ENCODE measurements around the gene ACAA1. TPM values are rescaled to one million over a fixed set of nuclear protein-coding genes. Genes with fewer than 3 reads are reported as not detected.

ACAA1 gene
- total RNA-seq, 1 experiment from 2014 or later, result 49.0 TPM

GRCh38 chr3:38097446-38098375, 39.2 kb downstream of the ACAA1 start:
- Histone ChIP-seq H3K9me3 (ENCODE audit: control insufficient read depth in 1 of 2, insufficient read depth in 1 of 2, low read depth in 1 of 2, low read length in 2 of 2) (no peaks in the 10 kb centered on the region), H3K36me3 (ENCODE audit: control insufficient read depth in 1 of 2, insufficient read depth in 2 of 2, low read length in 2 of 2) (no peaks in the 10 kb centered on the region), H3K4me1 (ENCODE audit: control insufficient read depth in 1 of 2, insufficient read depth in 2 of 2, low read length in 2 of 2) (no peaks in the 10 kb centered on the region), H3K79me2 (ENCODE audit: insufficient read depth, low read length) (no peaks in the 10 kb centered on the region), H3K9me2 (ENCODE audit: insufficient read depth) (no peaks in the 10 kb centered on the region), H2AFZ (ENCODE audit: low read depth, low read length, poor library complexity, severe bottlenecking) (no peak overlapping the region), H3K27me3 (ENCODE audit: insufficient read depth, low read length) (peaks cover 5% of the 10 kb centered on the region; the same call in 1 of the 2 replicates), H3K9ac (ENCODE audit: low read length) (no peak overlapping the region), H4K20me1 (ENCODE audit: insufficient read depth) (no peaks in the 10 kb centered on the region), H3K4me2 (ENCODE audit: low read length) (no peak overlapping the region), H3K4me3 (replicated peaks in 1 of 2; ENCODE audit: low read depth in 1 of 2, low read length in 2 of 2) (no peak overlapping the region), H3K27ac (ENCODE audit: low read depth, low read length) (no peak overlapping the region)
- TF ChIP-seq CBX3 (IDR thresholded peaks at IDR 0.05; ENCODE audit: low read depth) (no peak), REST (IDR thresholded peaks at IDR 0.05; ENCODE audit: low read depth) (no peak), SP1 (IDR thresholded peaks at IDR 0.05; ENCODE audit: low read depth) (no peak), YY1 (IDR thresholded peaks at IDR 0.05; ENCODE audit: extremely low read depth, insufficient replicate concordance, low read depth, low read length) (no peak), POLR2AphosphoS5 (IDR thresholded peaks at IDR 0.05; ENCODE audit: low read depth, low read length) (no peak), RAD21 (IDR thresholded peaks at IDR 0.05; ENCODE audit: low read depth) (no peak), ZNF274 (IDR thresholded peaks at IDR 0.05; ENCODE audit: low read depth, low read length) (no peak), SRF (IDR thresholded peaks at IDR 0.05; ENCODE audit: low read depth) (no peak), JUND (IDR thresholded peaks at IDR 0.05) (no peak), EZH2phosphoT487 (IDR thresholded peaks at IDR 0.05; ENCODE audit: borderline replicate concordance) (no peak), TCF7L2 (IDR thresholded peaks at IDR 0.05; ENCODE audit: borderline replicate concordance, extremely low read depth, insufficient read depth, insufficient read length) (no peak), ZFX (IDR thresholded peaks at IDR 0.05) (no peak), CEBPB (IDR thresholded peaks at IDR 0.05; ENCODE audit: low read depth) (no peak), SIN3A (IDR thresholded peaks at IDR 0.05; ENCODE audit: low read depth) (no peak), ELF1 (IDR thresholded peaks at IDR 0.05; ENCODE audit: borderline replicate concordance, low read depth) (no peak), EZH2 (IDR thresholded peaks at IDR 0.05) (no peak)
- intact Hi-C loops (cut with micrococcal nuclease), result no loop called here
- CTCF ChIA-PET, result no interaction called here
- RAD21 ChIA-PET (ENCODE audit: low non-redundant PET in 1 of 2, low total read pairs in 2 of 2, uncharacterized antibody in 2 of 2, unreplicated experiment in 2 of 2), result no interaction called here
- POLR2A ChIA-PET, result no interaction called here
- BruUV-seq (replicated peaks), result no TSS peak
- no peak for DNase-seq (ENCODE audit: low read depth, low spot score)
- ATAC-seq, result no peak
